Large intestine (tissue), 3 donors: ENCODE results near the gene LIFR. TPM values are rescaled to one million over a fixed set of nuclear protein-coding genes. Genes with fewer than 3 reads are reported as not detected.

Source experiments
- DNase-seq, 2 donors: peaks; one replicate each; pipeline versions ENCODE4 v3.0.0 to v3.0.0-alpha.2; 2013
- H3K27ac ChIP-seq: one replicate; pipeline ENCODE4 v1.5.1; 2013; ENCODE audit warnings: low read length
- H3K27me3 ChIP-seq: 2 replicates; pipeline ENCODE4 v1.6.1; 2013; ENCODE audit warnings: low read length; ENCODE audit not compliant: control insufficient read depth, insufficient read depth
- H3K36me3 ChIP-seq: 2 replicates; pipeline ENCODE4 v1.6.1; 2013; ENCODE audit warnings: low read length; ENCODE audit not compliant: control insufficient read depth, insufficient read depth
- H3K4me1 ChIP-seq: one replicate; pipeline ENCODE4 v1.6.1; 2013; ENCODE audit warnings: low read length; ENCODE audit not compliant: control insufficient read depth, insufficient read depth
- H3K4me3 ChIP-seq: one replicate; pipeline ENCODE4 v1.5.1; 2013; ENCODE audit warnings: low read length
- H3K9me3 ChIP-seq: one replicate; pipeline ENCODE4 v1.6.1; 2013; ENCODE audit warnings: mild to moderate bottlenecking, low read depth, low read length, moderate library complexity; ENCODE audit not compliant: control insufficient read depth
- WGBS: methylation state at CpG from one replicate; pipeline ENCODE4 v1.1.5; 2013; ENCODE audit warnings: low lambda C conversion rate; ENCODE audit not compliant: insufficient coverage; 5-methylcytosine and 5-hydroxymethylcytosine counted together
- polyA plus RNA-seq: library from polyadenylated mRNA; unstranded; fragments of 120-200 nt; gene quantifications from one replicate; pipeline ENCODE4 v1.2.1, GENCODE V29; 2013

LIFR gene
- polyA plus RNA-seq, 1 donor = 23.8 TPM

DNA sequence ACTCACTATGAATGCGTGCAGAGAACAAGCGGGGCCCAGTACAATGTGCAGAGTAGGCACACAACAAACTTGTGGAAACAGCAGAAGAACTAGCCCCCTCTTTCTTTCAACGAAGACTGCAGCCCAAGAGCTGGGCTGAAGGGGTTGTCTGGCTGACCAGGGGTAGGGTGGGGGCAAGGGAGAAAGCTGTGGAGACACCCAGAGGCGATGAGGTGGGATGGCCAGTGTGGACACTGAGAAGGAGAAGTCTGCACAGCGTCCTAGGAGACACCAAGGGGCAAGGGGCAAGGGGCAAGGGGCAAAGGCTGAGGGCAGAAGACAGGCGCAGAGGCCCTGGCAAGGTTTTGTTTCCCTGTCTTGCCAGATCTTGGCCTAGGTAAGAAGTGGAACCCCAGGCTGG, 62.3 kb downstream of the LIFR start:
- Histone ChIP-seq H3K9me3 (no peaks in the 10 kb centered on the region), H3K36me3 (peaks cover 37% of the 10 kb centered on the region), H3K27me3 (no peaks in the 10 kb centered on the region), H3K27ac (no peak overlapping the region), H3K4me1 (no peaks in the 10 kb centered on the region), H3K4me3 (no peak overlapping the region)
- no CpG with 5 or more reads among the region's 6 CpGs for WGBS
- DNase-seq = no peak

DNA sequence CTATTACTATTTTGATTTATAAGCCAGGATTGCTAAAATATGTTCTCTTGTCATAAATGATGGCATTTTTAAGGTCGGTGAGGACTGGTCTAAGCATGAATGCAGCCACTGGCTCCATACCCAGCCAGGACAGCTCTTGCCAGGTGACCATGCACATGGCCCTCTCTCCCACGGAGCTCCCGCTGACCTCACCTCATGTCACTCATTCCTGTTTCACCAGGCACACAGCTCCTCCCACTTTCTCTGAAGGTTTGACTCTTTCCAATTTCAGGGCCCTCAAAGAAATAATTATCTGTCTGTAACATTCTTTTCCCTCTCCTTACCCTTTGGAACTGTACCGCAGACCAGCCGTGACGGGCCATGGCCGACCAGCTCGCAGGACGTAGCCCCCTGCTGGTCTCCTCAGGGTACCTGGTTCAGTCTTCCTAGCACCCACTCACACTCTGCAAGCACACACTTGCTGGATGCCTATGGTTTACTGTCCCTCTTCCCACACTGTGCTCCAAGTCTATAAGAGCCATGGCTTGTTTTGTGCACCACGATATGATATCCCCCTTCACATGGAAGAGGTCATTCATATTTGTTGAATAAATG, 72.5 kb downstream of the LIFR start:
- Histone ChIP-seq H3K4me3 (no peak overlapping the region), H3K27me3 (peaks cover 10% of the 10 kb centered on the region), H3K4me1 (peaks cover 2% of the 10 kb centered on the region), H3K27ac (no peak overlapping the region), H3K36me3 (peaks cover 32% of the 10 kb centered on the region), H3K9me3 (no peaks in the 10 kb centered on the region)
- no CpG with 5 or more reads among the region's 10 CpGs for WGBS
- no peak for DNase-seq

DNA sequence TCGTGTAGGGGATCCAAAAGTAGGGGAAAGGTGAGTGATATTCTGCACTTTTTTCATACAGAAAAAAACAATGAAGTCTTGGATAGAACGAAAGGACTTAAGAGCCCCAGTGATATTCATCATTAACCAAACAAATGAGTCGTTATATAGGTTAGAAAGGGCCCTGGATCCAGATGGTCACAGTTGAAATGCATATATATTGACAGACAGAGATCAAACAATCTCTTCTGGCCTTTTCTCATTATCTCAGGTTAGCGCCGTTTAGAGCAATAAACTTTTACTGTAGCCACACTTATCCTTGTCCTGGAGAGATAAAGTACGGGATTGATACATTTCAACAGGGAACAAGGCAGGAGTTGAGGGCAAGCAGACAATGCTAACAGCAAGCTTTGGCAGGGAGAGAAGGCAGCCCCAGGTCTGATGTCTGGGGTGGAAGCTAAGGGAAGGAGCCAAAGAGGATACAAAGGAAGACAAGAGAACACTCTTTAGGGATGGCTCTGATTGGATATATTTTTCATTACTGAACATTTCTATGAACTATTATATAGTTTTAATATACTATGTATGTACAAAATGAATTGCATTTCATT, 77.0 kb downstream of the LIFR start:
- Histone ChIP-seq H3K9me3 (no peaks in the 10 kb centered on the region), H3K27ac (no peak overlapping the region), H3K4me3 (no peak overlapping the region), H3K27me3 (peaks cover 11% of the 10 kb centered on the region), H3K36me3 (peaks cover 14% of the 10 kb centered on the region), H3K4me1 (peaks cover 6% of the 10 kb centered on the region)
- WGBS = 13% methylated on average over 3 of the region's 6 CpGs
- peak in 1 of 2 donors; percentile 56 for DNase-seq

GRCh38 chr5:38478878-38479277, 77.6 kb downstream of the LIFR start:
- Histone ChIP-seq H3K27me3 (peaks cover 11% of the 10 kb centered on the region), H3K4me3 (no peak overlapping the region), H3K4me1 (peaks cover 6% of the 10 kb centered on the region), H3K9me3 (no peaks in the 10 kb centered on the region), H3K36me3 (peaks cover 10% of the 10 kb centered on the region), H3K27ac (no peak overlapping the region)
- no peak for DNase-seq
- no CpG with 5 or more reads among the region's 3 CpGs for WGBS

- H3K4me3 ChIP-seq = no peak overlapping the region
- peaks cover 6% of the 10 kb centered on the region for H3K4me1 ChIP-seq
- H3K27me3 ChIP-seq = peaks cover 12% of the 10 kb centered on the region
- no CpG with 5 or more reads among the region's 3 CpGs for WGBS
- peaks cover 9% of the 10 kb centered on the region for H3K36me3 ChIP-seq
- no peak overlapping the region for H3K27ac ChIP-seq
- H3K9me3 ChIP-seq = no peaks in the 10 kb centered on the region
- no peak for DNase-seq
Observed at GRCh38 chr5:38478166-38478565, 78.3 kb downstream of the LIFR start.

DNA sequence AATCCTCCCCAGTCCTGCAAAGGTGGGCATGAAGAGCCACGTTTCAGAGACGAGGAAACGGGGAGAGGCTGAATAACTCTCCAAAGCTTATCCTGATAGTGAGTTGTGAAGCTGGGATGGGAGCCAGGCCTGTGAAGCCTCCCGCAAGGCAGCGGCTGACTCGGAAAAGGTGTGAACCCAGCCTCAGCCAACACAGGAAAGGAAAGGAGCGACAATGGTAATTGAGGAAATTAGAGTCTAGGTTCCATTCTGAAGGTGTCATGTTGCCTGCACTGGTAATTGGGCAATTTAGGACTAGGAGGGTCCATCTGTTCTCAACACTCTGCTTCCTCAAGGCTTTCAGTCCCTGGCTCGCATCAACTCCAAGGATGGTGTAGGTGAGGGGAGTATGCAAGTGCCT, 83.4 kb downstream of the LIFR start:
- no peak for DNase-seq
- WGBS = no CpG with 5 or more reads among the region's 8 CpGs
- H3K9me3 ChIP-seq = no peaks in the 10 kb centered on the region
- no peak overlapping the region for H3K27ac ChIP-seq
- H3K4me1 ChIP-seq = peaks cover 4% of the 10 kb centered on the region
- peaks cover 13% of the 10 kb centered on the region for H3K27me3 ChIP-seq
- H3K4me3 ChIP-seq = no peak overlapping the region
- H3K36me3 ChIP-seq = no peaks in the 10 kb centered on the region

DNA sequence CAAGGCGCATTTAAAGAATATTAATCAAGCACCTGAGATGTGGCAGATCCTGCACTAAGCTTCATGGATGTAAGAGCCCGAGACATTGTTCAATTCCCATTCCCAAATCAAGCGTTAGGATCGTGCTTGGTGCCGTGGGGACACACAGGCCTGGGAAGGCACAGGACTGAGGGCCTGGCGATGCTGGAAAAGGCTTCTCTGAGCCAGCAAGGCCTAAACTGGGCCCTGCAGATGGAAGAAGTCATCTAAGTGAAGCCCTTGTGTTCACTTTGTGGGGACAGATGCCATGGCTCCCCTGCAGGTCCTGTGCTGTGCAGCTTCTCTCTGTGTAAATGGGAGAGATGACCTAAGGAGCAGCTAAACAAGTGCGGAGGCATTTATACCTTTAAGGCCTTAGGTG, 83.9 kb downstream of the LIFR start:
- no peaks in the 10 kb centered on the region for H3K9me3 ChIP-seq
- DNase-seq = no peak
- H3K27ac ChIP-seq = no peak overlapping the region
- H3K27me3 ChIP-seq = peaks cover 13% of the 10 kb centered on the region
- no peaks in the 10 kb centered on the region for H3K36me3 ChIP-seq
- WGBS = no CpG with 5 or more reads among the region's 7 CpGs
- peaks cover 8% of the 10 kb centered on the region for H3K4me1 ChIP-seq
- H3K4me3 ChIP-seq = no peak overlapping the region

GRCh38 chr5:38471709-38472108, 84.7 kb downstream of the LIFR start:
- Histone ChIP-seq H3K9me3 (no peaks in the 10 kb centered on the region), H3K4me3 (no peak overlapping the region), H3K4me1 (peaks cover 9% of the 10 kb centered on the region), H3K36me3 (no peaks in the 10 kb centered on the region), H3K27ac (no peak overlapping the region), H3K27me3 (peaks cover 11% of the 10 kb centered on the region)
- 100% methylated on average over 1 of the region's 4 CpGs for WGBS
- DNase-seq = no peak

DNA sequence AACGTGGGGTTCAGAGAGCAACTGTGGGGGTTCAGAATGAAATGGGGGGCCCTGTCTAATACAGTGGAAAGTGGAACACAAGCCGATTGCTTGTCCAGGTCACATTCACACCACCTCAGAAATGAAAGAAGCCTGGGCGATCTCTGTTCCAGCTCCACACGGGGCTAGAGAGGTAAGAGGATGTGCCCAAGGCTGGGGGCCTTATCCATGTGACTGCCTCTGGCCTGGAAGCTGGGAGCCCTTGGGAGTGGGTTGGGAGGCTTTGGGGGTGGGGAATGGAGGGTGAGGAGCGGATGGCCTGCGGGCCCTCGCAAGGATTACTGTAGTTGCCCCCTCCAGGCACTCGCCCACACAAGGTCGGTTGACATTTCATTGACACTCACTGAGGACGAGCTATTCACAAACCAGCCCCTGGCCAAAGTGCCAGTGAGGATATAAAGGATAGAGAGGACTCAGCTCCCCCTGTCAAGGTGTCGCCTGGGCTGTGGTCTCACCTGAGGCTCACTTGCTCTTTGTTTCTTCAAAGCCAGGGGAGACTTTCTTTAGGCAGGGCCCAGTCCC, 86.7 kb downstream of the LIFR start:
- Histone ChIP-seq H3K4me1 (peaks cover 9% of the 10 kb centered on the region), H3K27me3 (peaks cover 8% of the 10 kb centered on the region), H3K36me3 (no peaks in the 10 kb centered on the region), H3K4me3 (no peak overlapping the region), H3K27ac (no peak overlapping the region), H3K9me3 (no peaks in the 10 kb centered on the region)
- no CpG with 5 or more reads among the region's 11 CpGs for WGBS
- DNase-seq = no peak

- H3K4me3 ChIP-seq = no peak overlapping the region
- no peaks in the 10 kb centered on the region for H3K9me3 ChIP-seq
- no peak overlapping the region for H3K27ac ChIP-seq
- peaks cover 8% of the 10 kb centered on the region for H3K27me3 ChIP-seq
- H3K36me3 ChIP-seq = no peaks in the 10 kb centered on the region
- peaks cover 9% of the 10 kb centered on the region for H3K4me1 ChIP-seq
- DNase-seq = peak in 1 of 2 donors; percentile 34
- 70% methylated on average over 3 of the region's 18 CpGs for WGBS
Observed at GRCh38 chr5:38468978-38469706, 87.3 kb downstream of the LIFR start.
